ENCODE measurements around the gene LMAN2.
A peak's percentile ranks its signal among the peaks of the same experiment; 100 is the strongest.
"Not testable (repeated sequence)": the region's sequence is repeated elsewhere in the genome, so short reads cannot be mapped to it uniquely, and the experiment has no call there.

The LMAN2 gene

GRCh38 chr5:177364159-177364962 is 12.9 kb upstream of the LMAN2 start:
- DNase-seq = no peak

- DNase-seq = no peak
These were observed 12.1 kb upstream of the LMAN2 start for GRCh38 chr5:177363565-177363964.

- DNase-seq = peak; percentile 71
These were observed 11.4 kb upstream of the LMAN2 start for GRCh38 chr5:177362610-177363507.

GRCh38 chr5:177362292-177362609 is 10.8 kb upstream of the LMAN2 start:
- no peak for DNase-seq

GRCh38 chr5:177361418-177362291 is 10.2 kb upstream of the LMAN2 start:
- DNase-seq = no peak

GRCh38 chr5:177360740-177361139 is 9.3 kb upstream of the LMAN2 start:
- not testable (repeated sequence) for DNase-seq

GRCh38 chr5:177359860-177360259 is 8.4 kb upstream of the LMAN2 start:
- no peak for DNase-seq

- DNase-seq = no peak
These were observed 8.0 kb upstream of the LMAN2 start for GRCh38 chr5:177359451-177359851.

GRCh38 chr5:177358370-177358819 is 6.9 kb upstream of the LMAN2 start:
- no peak for DNase-seq

- DNase-seq = peak; percentile 41
These were observed 6.2 kb upstream of the LMAN2 start, which contains the start of gene RGS14 for GRCh38 chr5:177357459-177358351. TSS of gene RGS14 (plus strand) at chr5:177357924. CDS start at chr5:177358025, 101 bp downstream.

- no peak for DNase-seq
These were observed 5.6 kb upstream of the LMAN2 start for GRCh38 chr5:177357146-177357458.

- no peak for DNase-seq
These were observed 5.3 kb upstream of the LMAN2 start for GRCh38 chr5:177356746-177357145.

- no peak for DNase-seq
These were observed 4.3 kb upstream of the LMAN2 start for GRCh38 chr5:177355868-177356168.

- no peak for DNase-seq
These were observed 3.8 kb upstream of the LMAN2 start for GRCh38 chr5:177355162-177355867.

- no peak for DNase-seq
These were observed 3.2 kb upstream of the LMAN2 start for GRCh38 chr5:177354711-177355110.

GRCh38 chr5:177354256-177354655 is 2.8 kb upstream of the LMAN2 start:
- no peak for DNase-seq

- DNase-seq = no peak
These were observed 1.6 kb upstream of the LMAN2 start for GRCh38 chr5:177353093-177353492.

- DNase-seq = no peak
These were observed 584 bp downstream of the LMAN2 start for GRCh38 chr5:177350776-177351391.

GRCh38 chr5:177349762-177350161 is 1.7 kb downstream of the LMAN2 start:
- DNase-seq = no peak

GRCh38 chr5:177349362-177349647 is 2.2 kb downstream of the LMAN2 start:
- no peak for DNase-seq

GRCh38 chr5:177347699-177348098 is 3.8 kb downstream of the LMAN2 start:
- no peak for DNase-seq
